ENCODE data around the gene NPPC.

DNA sequence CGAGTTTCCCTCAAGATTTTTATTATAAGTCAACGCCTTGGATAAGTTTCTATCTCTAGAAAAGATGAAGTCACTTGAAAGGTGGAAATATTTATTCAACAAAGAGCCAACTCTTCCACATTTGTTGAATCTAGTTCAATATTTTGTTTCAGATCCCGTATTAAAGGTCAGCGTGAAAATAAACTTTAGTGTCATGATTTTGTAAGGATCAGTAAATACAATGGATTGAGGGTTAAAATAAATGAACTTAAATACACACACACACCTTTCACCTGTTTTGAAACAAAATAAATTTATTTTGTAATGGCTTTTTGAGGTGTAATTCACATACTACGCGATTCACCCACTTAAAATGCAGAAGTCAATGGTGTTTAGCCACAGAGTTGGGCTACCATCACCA lies 16.0 kb upstream of the NPPC start:
- TF ChIP-seq RAD21 (conservative IDR thresholded peaks at IDR 0.05 in 1 of 2, IDR thresholded peaks at IDR 0.05 in 1 of 2) (no peak), CTCF (IDR thresholded peaks at IDR 0.05) (no peak), POLR2A (IDR thresholded peaks at IDR 0.05; ENCODE audit: low read length) (no peak), CHD2 (IDR thresholded peaks at IDR 0.05; ENCODE audit: low read length, partially characterized antibody) (no peak), MYC (IDR thresholded peaks at IDR 0.05; ENCODE audit: borderline replicate concordance, low read length) (no peak), BCL3 (IDR thresholded peaks at IDR 0.05) (no peak), SREBF2 (IDR thresholded peaks at IDR 0.05) (no peak), MAX (IDR thresholded peaks at IDR 0.05) (no peak), RCOR1 (IDR thresholded peaks at IDR 0.05; ENCODE audit: low read depth, low read length) (no peak), JUN (IDR thresholded peaks at IDR 0.05) (no peak), USF2 (IDR thresholded peaks at IDR 0.05) (no peak), NFE2L2 (conservative IDR thresholded peaks at IDR 0.05; ENCODE audit: low read length) (no peak), KDM5A (IDR thresholded peaks at IDR 0.05) (no peak)

Measured in A549 (cell line).